Peyer's patch (tissue), 4 donors: ENCODE results near the gene CTNNA2. TPM values are rescaled to one million over a fixed set of nuclear protein-coding genes. Genes with fewer than 3 reads are reported as not detected.

Experiments used
- DNase-seq, 3 donors: peaks; one replicate each; pipeline ENCODE4 v3.0.0-alpha.2; 2017 to 2019
- H3K27ac ChIP-seq, 4 donors: fragments of 200-600 bp; sonication (generic); one replicate each; pipeline ENCODE4 v1.5.1; 2016 to 2019
- H3K27me3 ChIP-seq, 2 donors: fragments of 200-600 bp; sonication (generic); one replicate each; pipeline ENCODE4 v1.5.1; 2019
- H3K36me3 ChIP-seq, 3 donors: fragments of 200-600 bp; sonication (generic); one replicate each; pipeline ENCODE4 v1.5.1; 2016 to 2019
- H3K4me1 ChIP-seq, 4 donors: fragments of 200-600 bp; sonication (generic); one replicate each; pipeline ENCODE4 v1.5.1; 2016 to 2019
- H3K4me3 ChIP-seq, 4 donors: fragments of 200-600 bp; sonication (generic); 1 replicate in 3 of 4; 2 replicates in 1 of 4; pipeline ENCODE4 v1.5.1; 2016 to 2019; ENCODE audit warnings: mild to moderate bottlenecking in 1 of 4
- H3K9me3 ChIP-seq, 4 donors: fragments of 200-600 bp; sonication (generic); one replicate each; pipeline ENCODE4 v1.5.1; 2016 to 2019; ENCODE audit warnings: mild to moderate bottlenecking in 1 of 4
- CTCF ChIP-seq, 6 experiments: fragments of 450-650 bp in 4 of 6; fragments of 200-600 bp in 2 of 6; sonication (generic) in 1 of 6; IDR thresholded peaks; one replicate each; pipeline ENCODE4 v1.5.1; 2017 to 2019; ENCODE audit warnings: antibody characterized with exemption in 6 of 6, mild to moderate bottlenecking in 3 of 6, moderate library complexity in 1 of 6
- POLR2A ChIP-seq, 2 donors: fragments of 450-650 bp; IDR thresholded peaks; one replicate each; pipeline ENCODE4 v1.5.1; 2017; ENCODE audit warnings: antibody characterized with exemption in 2 of 2, mild to moderate bottlenecking in 2 of 2, moderate library complexity in 2 of 2
- total RNA-seq, 4 donors: library from RNA; depleted of rRNA; stranded (reverse); fragments of >200 nt; gene quantifications; one replicate each; pipeline ENCODE4 v1.1.0, GENCODE V29; 2016

Gene CTNNA2
- total RNA-seq, 4 donors from 2014 or later = 0.67 to 5.3 (median 0.88) TPM; not detected in 1

DNA sequence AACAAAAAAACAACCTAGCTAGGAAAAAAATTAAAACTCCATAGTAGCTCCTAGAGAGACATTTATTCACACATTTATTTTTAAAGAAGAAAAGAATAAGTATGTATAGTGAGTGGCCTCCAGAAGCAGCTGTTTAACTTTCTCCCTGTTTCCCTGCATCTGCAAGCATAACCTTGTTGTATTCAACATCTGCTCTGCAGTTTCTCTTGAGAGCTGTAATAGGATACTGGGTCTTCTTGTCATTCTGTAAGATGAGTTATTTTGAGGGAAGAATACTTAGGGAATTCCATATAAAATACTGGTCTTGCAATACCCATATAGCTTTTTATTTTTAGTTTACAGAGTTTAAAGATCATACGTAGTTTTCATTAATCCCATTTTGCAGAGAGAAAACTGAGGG lies 545.1 kb downstream of the CTNNA2 start:
- H3K27ac ChIP-seq = no peak overlapping the region
- no peaks in the 10 kb centered on the region for H3K36me3 ChIP-seq
- no peak overlapping the region for H3K4me3 ChIP-seq
- H3K27me3 ChIP-seq = no peaks in the 10 kb centered on the region
- no peaks in the 10 kb centered on the region for H3K4me1 ChIP-seq
- TF ChIP-seq CTCF (IDR thresholded peaks at IDR 0.05) (no peak), POLR2A (IDR thresholded peaks at IDR 0.05) (no peak)
- no peaks in the 10 kb centered on the region for H3K9me3 ChIP-seq
- no peak for DNase-seq

GRCh38 chr2:80058562-80058961 lies 545.7 kb downstream of the CTNNA2 start:
- H3K4me3 ChIP-seq = no peak overlapping the region
- no peak overlapping the region for H3K27ac ChIP-seq
- no peaks in the 10 kb centered on the region for H3K9me3 ChIP-seq
- DNase-seq = no peak
- no peaks in the 10 kb centered on the region for H3K4me1 ChIP-seq
- H3K36me3 ChIP-seq = no peaks in the 10 kb centered on the region
- TF ChIP-seq POLR2A (IDR thresholded peaks at IDR 0.05) = no peak
- TF ChIP-seq CTCF (IDR thresholded peaks at IDR 0.05) = no peak
- no peaks in the 10 kb centered on the region for H3K27me3 ChIP-seq

DNA sequence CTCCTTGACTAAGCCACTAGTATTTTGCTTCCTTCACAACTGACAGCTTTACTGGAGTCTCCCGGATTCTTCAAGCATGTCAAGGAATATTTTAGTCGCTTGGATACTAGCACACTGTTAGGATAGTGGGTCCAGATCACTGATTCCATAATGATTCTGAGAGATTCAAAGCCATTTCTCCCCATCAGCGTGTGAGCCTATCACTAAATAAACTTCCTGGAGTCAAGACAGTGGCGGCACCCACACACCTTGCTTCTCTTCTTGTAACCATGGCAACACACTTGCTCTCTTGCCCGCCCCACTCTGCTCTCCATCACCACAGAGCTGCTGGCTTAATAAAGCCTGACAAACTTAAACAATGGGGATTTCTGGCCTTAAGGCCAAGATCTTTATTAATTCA lies 546.6 kb downstream of the CTNNA2 start:
- Histone ChIP-seq H3K4me3 (no peak overlapping the region), H3K4me1 (no peaks in the 10 kb centered on the region), H3K27ac (no peak overlapping the region), H3K9me3 (no peaks in the 10 kb centered on the region), H3K36me3 (no peaks in the 10 kb centered on the region), H3K27me3 (no peaks in the 10 kb centered on the region)
- TF ChIP-seq POLR2A (IDR thresholded peaks at IDR 0.05) (no peak), CTCF (IDR thresholded peaks at IDR 0.05) (no peak)
- DNase-seq = no peak

DNA sequence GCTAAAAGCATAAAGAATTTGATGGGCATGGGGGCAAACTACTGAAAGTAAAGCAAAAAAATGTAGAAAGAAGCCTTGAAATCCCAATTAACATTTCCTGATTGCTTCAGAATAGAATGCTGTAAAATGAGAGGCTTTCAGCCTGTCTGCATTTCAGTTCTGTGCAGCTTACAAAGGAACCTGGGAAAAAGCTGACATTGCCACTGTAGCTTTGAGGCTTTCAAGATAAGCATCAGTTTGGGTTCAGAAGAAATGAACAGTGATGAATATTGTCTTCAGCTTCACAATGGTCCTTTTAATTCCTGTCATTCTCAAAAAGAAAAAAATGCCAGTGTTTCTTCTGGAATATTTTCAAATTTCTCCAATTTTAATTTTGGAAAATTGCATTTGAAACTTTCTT lies 549.0 kb downstream of the CTNNA2 start:
- Histone ChIP-seq H3K9me3 (no peaks in the 10 kb centered on the region), H3K36me3 (no peaks in the 10 kb centered on the region), H3K4me3 (no peak overlapping the region), H3K27ac (no peak overlapping the region), H3K4me1 (no peaks in the 10 kb centered on the region), H3K27me3 (no peaks in the 10 kb centered on the region)
- TF ChIP-seq POLR2A (IDR thresholded peaks at IDR 0.05) (no peak), CTCF (IDR thresholded peaks at IDR 0.05) (no peak)
- no peak for DNase-seq

DNA sequence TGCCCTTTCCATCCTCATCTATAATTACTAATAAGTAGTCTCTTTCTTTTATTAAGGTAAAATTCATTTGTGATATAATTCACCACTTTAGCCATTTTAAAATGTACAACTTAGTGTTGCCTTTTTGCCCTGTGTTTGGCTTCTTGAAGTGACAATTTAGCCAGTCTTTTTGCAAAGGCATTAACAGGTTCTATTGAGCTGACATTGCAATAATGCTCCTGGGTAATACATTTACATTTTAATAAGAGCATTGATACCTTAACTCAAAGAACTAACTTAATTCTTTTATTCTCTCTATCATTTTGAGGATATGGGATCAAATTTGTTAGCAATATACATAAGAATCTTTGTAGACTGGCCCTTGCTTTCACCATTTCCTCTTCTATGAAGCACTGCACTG lies 549.4 kb downstream of the CTNNA2 start:
- DNase-seq = no peak
- no peaks in the 10 kb centered on the region for H3K27me3 ChIP-seq
- TF ChIP-seq CTCF (IDR thresholded peaks at IDR 0.05) (no peak), POLR2A (IDR thresholded peaks at IDR 0.05) (no peak)
- no peaks in the 10 kb centered on the region for H3K9me3 ChIP-seq
- no peaks in the 10 kb centered on the region for H3K4me1 ChIP-seq
- no peak overlapping the region for H3K4me3 ChIP-seq
- H3K36me3 ChIP-seq = no peaks in the 10 kb centered on the region
- H3K27ac ChIP-seq = no peak overlapping the region

DNA sequence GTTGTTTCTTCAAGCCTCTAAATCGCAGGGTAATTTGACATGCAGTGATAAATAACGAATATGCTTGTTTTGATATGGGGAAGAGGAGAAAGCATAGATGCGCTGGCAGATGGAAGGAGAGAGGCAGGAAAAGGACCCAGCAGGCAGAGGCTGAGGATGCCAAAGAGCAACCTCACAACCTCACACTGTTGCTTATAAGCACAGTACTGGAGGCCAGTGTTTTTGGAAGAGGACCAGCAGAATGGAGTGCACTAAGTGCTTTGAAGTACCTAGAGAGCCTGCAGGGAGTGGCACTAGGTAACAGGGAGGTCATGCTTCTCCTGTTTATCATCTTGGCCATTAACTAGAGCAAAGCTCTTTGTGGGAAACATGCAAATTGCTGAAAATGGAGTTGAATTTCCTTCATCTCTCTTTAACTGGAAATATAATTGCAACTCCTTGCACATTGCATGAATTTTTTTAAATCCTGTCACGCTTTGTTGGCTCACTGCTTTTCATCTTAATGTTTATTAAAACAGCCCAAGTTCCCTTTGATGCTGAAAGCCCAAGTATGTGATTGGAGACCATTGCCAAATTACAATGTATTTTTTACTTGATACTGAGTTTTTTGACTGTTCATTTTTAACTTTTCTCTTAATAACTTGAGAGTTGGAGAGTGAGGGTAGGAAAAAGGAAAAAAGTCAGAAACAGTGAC lies 555.3 kb downstream of the CTNNA2 start:
- no peaks in the 10 kb centered on the region for H3K4me1 ChIP-seq
- H3K4me3 ChIP-seq = no peak overlapping the region
- TF ChIP-seq POLR2A (IDR thresholded peaks at IDR 0.05) (no peak), CTCF (IDR thresholded peaks at IDR 0.05) (no peak)
- no peaks in the 10 kb centered on the region for H3K9me3 ChIP-seq
- no peaks in the 10 kb centered on the region for H3K36me3 ChIP-seq
- H3K27ac ChIP-seq = no peak overlapping the region
- DNase-seq = no peak
- no peaks in the 10 kb centered on the region for H3K27me3 ChIP-seq
